GM19397 (cell line): ENCODE measurements around the gene SUPT6H.

Experiments
- ATAC-seq: cut with Tn5 transposase; IDR thresholded peaks from one replicate; pipeline ENCODE4 v1.9.1; 2021; ENCODE audit warnings: mild to moderate bottlenecking, moderate library complexity; ENCODE audit not compliant: unreplicated experiment

Gene SUPT6H

GRCh38 chr17:28747801-28748750, 86.1 kb downstream of the SUPT6H start:
- ATAC-seq = no peak

- ATAC-seq = no peak
Observed at GRCh38 chr17:28748852-28749515, 87.0 kb downstream of the SUPT6H start.

- no peak for ATAC-seq
Observed at GRCh38 chr17:28749516-28750177, 87.6 kb downstream of the SUPT6H start.

- peak; percentile 56 for ATAC-seq
Observed at GRCh38 chr17:28750178-28751047, 88.4 kb downstream of the SUPT6H start.

GRCh38 chr17:28751600-28752366, 89.8 kb downstream of the SUPT6H start:
- ATAC-seq = no peak
